Astrocyte (in vitro differentiated cells and primary cell): ENCODE data around the gene ATG16L1. TPM values are rescaled to one million over a fixed set of nuclear protein-coding genes. Genes with fewer than 3 reads are reported as not detected.
A peak's percentile ranks its signal among the peaks of the same experiment; 100 is the strongest.

Source experiments
- DNase-seq: peaks from one replicate; pipeline ENCODE4 v3.0.0-alpha.2; 2010; ENCODE audit warnings: low read depth
- FAIRE-seq: peaks from 2 replicates; lab custom pipeline; 2011; peaks lifted over from hg19 to GRCh38; lab: Jason Lieb, UNC
- H2AFZ ChIP-seq: 2 replicates; pipeline ENCODE4 v1.6.0; 2012; ENCODE audit warnings: low read depth, low read length, inconsistent platforms
- H3K27ac ChIP-seq: 2 replicates; pipeline ENCODE4 v1.5.1; 2011; ENCODE audit warnings: low read depth, low read length, inconsistent platforms
- H3K27me3 ChIP-seq: 2 replicates; pipeline ENCODE4 v1.6.0; 2011; ENCODE audit warnings: low read length, inconsistent platforms; ENCODE audit not compliant: insufficient read depth
- H3K36me3 ChIP-seq: 2 replicates; pipeline ENCODE4 v1.5.1; 2011; ENCODE audit warnings: low read length, inconsistent platforms; ENCODE audit not compliant: insufficient read depth
- H3K4me1 ChIP-seq: 2 replicates; pipeline ENCODE4 v1.5.1; 2011; ENCODE audit warnings: low read length, inconsistent platforms; ENCODE audit not compliant: insufficient read depth
- H3K4me2 ChIP-seq: 2 replicates; pipeline ENCODE4 v1.6.0; 2012; ENCODE audit warnings: low read length, inconsistent platforms
- H3K4me3 ChIP-seq: 2 replicates; pipeline ENCODE4 v1.5.1; 2011; ENCODE audit warnings: low read depth, mild to moderate bottlenecking, low read length, inconsistent platforms; ENCODE audit not compliant: insufficient read depth
- H3K79me2 ChIP-seq: 2 replicates; pipeline ENCODE4 v1.6.0; 2012; ENCODE audit warnings: mild to moderate bottlenecking, low read length, inconsistent platforms; ENCODE audit not compliant: insufficient read depth
- H3K9ac ChIP-seq: 2 replicates; pipeline ENCODE4 v1.6.0; 2012; ENCODE audit warnings: mild to moderate bottlenecking, low read length, inconsistent platforms
- H3K9me3 ChIP-seq: 2 replicates; pipeline ENCODE4 v1.5.1; 2012; ENCODE audit warnings: low read depth, mild to moderate bottlenecking, low read length, inconsistent platforms; ENCODE audit not compliant: insufficient read depth
- H4K20me1 ChIP-seq: 2 replicates; pipeline ENCODE4 v1.6.0; 2012; ENCODE audit warnings: low read length, inconsistent platforms; ENCODE audit not compliant: insufficient read depth
- H3K27ac Mint-ChIP-seq: one replicate; pipeline ENCODE4 v1.8.0; 2021; ENCODE audit warnings: mild to moderate bottlenecking, mixed read lengths; ENCODE audit not compliant: unreplicated experiment
- H3K27me3 Mint-ChIP-seq: one replicate; pipeline ENCODE4 v1.8.0; 2021; ENCODE audit warnings: low read depth, mixed read lengths; ENCODE audit not compliant: unreplicated experiment
- H3K36me3 Mint-ChIP-seq: one replicate; pipeline ENCODE4 v1.8.0; 2021; ENCODE audit warnings: low read depth, mixed read lengths; ENCODE audit not compliant: unreplicated experiment
- H3K4me1 Mint-ChIP-seq: one replicate; pipeline ENCODE4 v1.8.0; 2021; ENCODE audit warnings: low read depth, mixed read lengths; ENCODE audit not compliant: unreplicated experiment
- H3K4me3 Mint-ChIP-seq: one replicate; pipeline ENCODE4 v1.8.0; 2021; ENCODE audit warnings: mild to moderate bottlenecking, moderate library complexity, mixed read lengths; ENCODE audit not compliant: unreplicated experiment
- H3K9me3 Mint-ChIP-seq: one replicate; pipeline ENCODE4 v1.8.0; 2021; ENCODE audit warnings: mild to moderate bottlenecking, mixed read lengths; ENCODE audit not compliant: unreplicated experiment
- EZH2 ChIP-seq: IDR thresholded peaks from 2 replicates; pipeline ENCODE4 v1.6.1; 2012; ENCODE audit warnings: mild to moderate bottlenecking, low read length, inconsistent platforms; ENCODE audit not compliant: insufficient read depth
- total RNA-seq: library from RNA; stranded (reverse); gene quantifications from 2 replicates; pipeline ENCODE4 v1.2.1, GENCODE V29; 2021
- TF ChIP-seq, protein P1 (sequence below): IDR thresholded peaks from 2 replicates; pipeline ENCODE4 v1.5.1; 2011; ENCODE audit warnings: low read depth, mild to moderate bottlenecking, inconsistent platforms, low read length, moderate library complexity; ENCODE audit not compliant: insufficient read depth

Gene ATG16L1
- total RNA-seq, 1 donor from 2014 or later: 31.6 TPM

DNA sequence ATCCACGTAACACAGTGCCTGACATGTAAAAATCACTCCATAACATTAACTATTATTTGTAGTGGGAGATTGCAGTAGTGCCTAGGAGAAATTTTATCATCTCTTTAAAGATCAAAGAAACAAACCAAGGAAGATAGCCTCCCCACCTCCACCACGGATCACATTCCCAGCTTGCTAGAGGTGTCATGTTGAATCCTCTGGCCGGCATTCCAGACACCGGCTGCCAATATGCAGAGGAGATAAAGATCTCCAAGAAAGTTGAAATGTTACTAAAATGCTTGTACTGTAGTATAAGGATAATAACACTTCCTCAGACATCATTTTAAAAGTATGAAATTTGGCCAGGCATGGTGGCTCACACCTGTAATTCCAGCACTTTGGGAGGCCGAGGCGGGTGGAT is 6.1 kb upstream of the ATG16L1 start:
- no peak for FAIRE-seq

GRCh38 chr2:233247116-233247515 is 4.4 kb upstream of the ATG16L1 start:
- TF ChIP-seq, protein P1, sequence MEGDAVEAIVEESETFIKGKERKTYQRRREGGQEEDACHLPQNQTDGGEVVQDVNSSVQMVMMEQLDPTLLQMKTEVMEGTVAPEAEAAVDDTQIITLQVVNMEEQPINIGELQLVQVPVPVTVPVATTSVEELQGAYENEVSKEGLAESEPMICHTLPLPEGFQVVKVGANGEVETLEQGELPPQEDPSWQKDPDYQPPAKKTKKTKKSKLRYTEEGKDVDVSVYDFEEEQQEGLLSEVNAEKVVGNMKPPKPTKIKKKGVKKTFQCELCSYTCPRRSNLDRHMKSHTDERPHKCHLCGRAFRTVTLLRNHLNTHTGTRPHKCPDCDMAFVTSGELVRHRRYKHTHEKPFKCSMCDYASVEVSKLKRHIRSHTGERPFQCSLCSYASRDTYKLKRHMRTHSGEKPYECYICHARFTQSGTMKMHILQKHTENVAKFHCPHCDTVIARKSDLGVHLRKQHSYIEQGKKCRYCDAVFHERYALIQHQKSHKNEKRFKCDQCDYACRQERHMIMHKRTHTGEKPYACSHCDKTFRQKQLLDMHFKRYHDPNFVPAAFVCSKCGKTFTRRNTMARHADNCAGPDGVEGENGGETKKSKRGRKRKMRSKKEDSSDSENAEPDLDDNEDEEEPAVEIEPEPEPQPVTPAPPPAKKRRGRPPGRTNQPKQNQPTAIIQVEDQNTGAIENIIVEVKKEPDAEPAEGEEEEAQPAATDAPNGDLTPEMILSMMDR: no peak
- TF ChIP-seq EZH2: no peak
- H3K27me3 ChIP-seq: no peaks in the 10 kb centered on the region
- H3K9me3 ChIP-seq: no peaks in the 10 kb centered on the region
- no peak overlapping the region for H3K4me3 ChIP-seq
- H3K79me2 ChIP-seq: peaks cover 6% of the 10 kb centered on the region
- no peak for DNase-seq
- H2AFZ ChIP-seq: no peak overlapping the region
- no peak for FAIRE-seq
- Mint-ChIP-seq H3K4me1 (peaks cover 6% of the 10 kb centered on the region), H3K27me3 (no peaks in the 10 kb centered on the region), H3K4me3 (no peak overlapping the region), H3K9me3 (no peaks in the 10 kb centered on the region), H3K36me3 (no peaks in the 10 kb centered on the region), H3K27ac (no peak overlapping the region)
- no peaks in the 10 kb centered on the region for H3K4me1 ChIP-seq
- H3K36me3 ChIP-seq: no peaks in the 10 kb centered on the region
- H3K9ac ChIP-seq: no peak overlapping the region
- H4K20me1 ChIP-seq: peaks cover 2% of the 10 kb centered on the region
- H3K27ac ChIP-seq: no peak overlapping the region
- H3K4me2 ChIP-seq: no peak overlapping the region

More for the DNA sequence above, 6.1 kb upstream of the ATG16L1 start:
- no peaks in the 10 kb centered on the region for H3K36me3 Mint-ChIP-seq
- no peak overlapping the region for H2AFZ ChIP-seq
- H3K27ac Mint-ChIP-seq: no peak overlapping the region
- DNase-seq: no peak
- H3K27me3 ChIP-seq: no peaks in the 10 kb centered on the region
- H4K20me1 ChIP-seq: no peaks in the 10 kb centered on the region
- H3K4me1 ChIP-seq: no peaks in the 10 kb centered on the region
- H3K9me3 Mint-ChIP-seq: no peaks in the 10 kb centered on the region
- no peak overlapping the region for H3K27ac ChIP-seq
- no peak overlapping the region for H3K4me3 ChIP-seq
- H3K36me3 ChIP-seq: no peaks in the 10 kb centered on the region
- H3K4me2 ChIP-seq: no peak overlapping the region
- no peak overlapping the region for H3K9ac ChIP-seq
- peaks cover 1% of the 10 kb centered on the region for H3K27me3 Mint-ChIP-seq
- H3K9me3 ChIP-seq: no peaks in the 10 kb centered on the region
- no peak overlapping the region for H3K4me3 Mint-ChIP-seq
- TF ChIP-seq, protein P1: no peak
- no peak for TF ChIP-seq EZH2
- H3K4me1 Mint-ChIP-seq: peaks cover 6% of the 10 kb centered on the region
- H3K79me2 ChIP-seq: no peaks in the 10 kb centered on the region

DNA sequence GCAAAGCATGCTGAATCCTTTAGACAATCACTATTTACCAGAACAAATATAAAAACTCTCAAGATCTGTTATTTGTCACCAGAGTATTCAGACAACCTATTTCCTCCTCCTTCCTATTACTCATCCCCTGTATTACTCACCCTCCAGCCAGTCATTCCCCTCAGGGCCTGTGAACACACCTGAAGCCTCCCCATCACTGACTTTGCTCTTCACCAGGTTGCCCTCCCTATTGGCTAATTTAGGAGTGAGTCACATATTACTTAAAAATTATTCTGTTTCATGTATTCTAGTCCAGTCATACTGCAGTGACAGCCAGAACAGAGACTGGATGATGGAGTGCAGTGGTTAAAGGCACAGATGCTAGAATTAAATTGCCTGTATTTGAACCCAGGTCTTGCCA is 3.7 kb upstream of the ATG16L1 start:
- TF ChIP-seq, protein P1: no peak
- TF ChIP-seq EZH2: no peak
- Histone ChIP-seq H4K20me1 (peaks cover 7% of the 10 kb centered on the region), H3K4me2 (no peak overlapping the region), H3K4me1 (peaks cover 3% of the 10 kb centered on the region), H3K36me3 (no peaks in the 10 kb centered on the region), H2AFZ (no peak overlapping the region), H3K27ac (no peak overlapping the region), H3K79me2 (peaks cover 13% of the 10 kb centered on the region), H3K4me3 (no peak overlapping the region), H3K9ac (no peak overlapping the region), H3K9me3 (no peaks in the 10 kb centered on the region), H3K27me3 (no peaks in the 10 kb centered on the region)
- DNase-seq (peak; percentile 22), FAIRE-seq (no peak)
- no peaks in the 10 kb centered on the region for H3K36me3 Mint-ChIP-seq
- H3K4me3 Mint-ChIP-seq: no peak overlapping the region
- H3K9me3 Mint-ChIP-seq: no peaks in the 10 kb centered on the region
- H3K27me3 Mint-ChIP-seq: no peaks in the 10 kb centered on the region
- H3K27ac Mint-ChIP-seq: no peak overlapping the region
- H3K4me1 Mint-ChIP-seq: peaks cover 9% of the 10 kb centered on the region
